GM18511 (cell line): Measurements from ENCODE around the gene PSMC3.

Source experiments
- ATAC-seq: cut with Tn5 transposase; IDR thresholded peaks from one replicate; pipeline ENCODE4 v1.9.1; 2021; ENCODE audit warnings: mild to moderate bottlenecking, moderate library complexity; ENCODE audit not compliant: unreplicated experiment

Gene PSMC3

GRCh38 chr11:47413908-47414684 lies 12.1 kb downstream of the PSMC3 start:
- no peak for ATAC-seq

DNA sequence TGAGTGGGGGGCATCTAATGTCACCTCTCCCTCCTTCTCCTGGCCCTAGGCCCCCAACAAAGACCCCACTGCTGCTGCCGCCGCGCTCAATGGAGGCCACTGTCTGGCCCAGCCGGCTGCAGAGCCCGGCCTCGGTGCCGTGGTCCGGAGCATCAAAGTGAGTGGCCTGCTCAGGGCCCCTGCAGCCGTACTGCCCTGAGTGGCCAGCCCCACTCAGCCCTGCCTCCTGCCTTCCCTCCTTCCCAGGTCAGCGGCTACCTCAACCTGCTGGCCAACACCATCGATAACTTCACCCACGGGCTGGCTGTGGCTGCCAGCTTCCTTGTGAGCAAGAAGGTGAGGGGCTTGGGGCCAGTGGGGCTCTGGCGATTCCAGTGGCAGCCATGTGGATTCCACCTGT lies 12.9 kb downstream of the PSMC3 start:
- ATAC-seq, result no peak

- no peak for ATAC-seq
These were observed 14.1 kb downstream of the PSMC3 start for GRCh38 chr11:47411884-47412746.

DNA sequence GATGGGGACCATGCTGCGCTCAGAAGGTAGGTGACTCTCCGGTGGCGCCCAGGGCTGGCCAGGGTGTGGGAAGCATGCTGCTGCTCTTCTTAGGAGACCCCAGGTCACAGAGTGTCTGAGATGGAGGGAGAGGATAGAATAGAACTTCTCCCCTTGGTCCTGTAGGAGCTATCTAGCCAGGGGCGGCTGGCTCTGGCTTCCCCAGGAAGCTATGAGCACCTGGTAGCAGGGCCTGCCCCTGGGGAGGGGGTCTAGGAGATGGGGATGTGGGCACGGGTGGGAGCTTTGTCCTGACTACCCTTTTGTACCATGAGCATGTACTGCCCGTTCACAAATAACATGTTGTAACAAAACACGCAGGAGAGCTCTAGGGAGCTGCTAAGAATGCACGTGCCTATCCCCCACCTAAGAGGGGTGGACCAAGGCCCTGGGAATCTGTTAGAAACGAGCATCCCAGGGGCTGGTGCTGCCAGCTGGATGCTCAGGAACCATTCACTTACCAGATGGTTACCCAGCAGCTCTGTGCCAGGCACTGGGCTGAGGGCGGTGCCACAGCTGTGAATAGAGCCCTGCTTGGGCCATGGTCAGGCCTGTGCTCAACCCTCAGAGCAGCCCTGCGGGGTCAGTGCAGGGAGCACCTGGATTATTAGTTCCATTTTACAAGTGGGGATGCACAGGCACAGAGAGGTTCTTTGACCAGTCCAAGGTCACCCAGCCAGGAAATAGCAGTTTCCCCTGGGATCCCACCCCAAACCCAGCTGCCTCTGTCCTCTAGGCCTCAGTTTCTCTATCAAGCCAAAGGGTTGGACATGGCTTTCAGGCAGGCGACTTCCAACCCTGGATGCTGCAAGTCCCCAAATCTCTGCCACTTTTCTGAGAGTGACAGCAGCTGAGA lies 15.6 kb downstream of the PSMC3 start:
- ATAC-seq, result no peak

DNA sequence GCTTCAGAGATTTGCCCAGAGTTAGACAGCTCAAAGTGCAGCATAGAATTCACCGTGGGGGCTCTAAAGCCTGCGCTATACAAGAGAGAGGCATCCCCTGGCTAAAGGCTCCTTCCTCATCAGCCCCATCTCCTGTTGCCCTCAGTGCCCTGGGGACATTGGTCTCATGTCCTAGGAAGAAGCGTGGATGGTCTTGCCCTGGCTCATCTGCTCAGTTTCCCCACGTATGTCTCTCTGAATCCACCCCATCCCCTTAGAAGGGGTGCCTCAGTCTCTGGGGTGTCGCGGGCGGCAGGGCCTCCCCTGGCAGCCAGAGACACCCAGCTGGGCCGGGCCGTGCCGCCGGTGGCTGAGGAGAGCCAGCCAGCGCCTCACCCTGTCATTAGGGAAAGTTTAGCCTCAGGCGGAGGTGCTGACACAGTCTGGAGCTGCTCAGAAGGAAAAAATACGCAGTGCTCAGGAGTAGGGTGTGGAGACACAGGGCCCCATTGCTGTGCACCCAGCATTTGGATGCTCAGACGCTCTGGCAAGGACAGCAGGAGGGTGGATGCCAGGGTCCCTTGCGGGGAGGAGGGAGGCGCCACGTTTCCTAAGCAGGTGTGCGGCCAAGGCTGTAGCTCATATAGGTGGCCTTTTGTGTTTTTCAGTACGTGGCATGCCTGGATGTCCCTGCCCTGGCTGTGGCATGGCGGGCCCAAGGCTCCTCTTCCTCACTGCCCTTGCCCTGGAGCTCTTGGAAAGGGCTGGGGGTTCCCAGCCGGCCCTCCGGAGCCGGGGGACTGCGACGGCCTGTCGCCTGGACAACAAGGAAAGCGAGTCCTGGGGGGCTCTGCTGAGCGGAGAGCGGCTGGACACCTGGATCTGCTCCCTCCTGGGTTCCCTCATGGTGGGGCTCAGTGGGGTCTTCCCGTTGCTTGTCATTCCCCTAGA lies 16.5 kb downstream of the PSMC3 start:
- no peak for ATAC-seq

DNA sequence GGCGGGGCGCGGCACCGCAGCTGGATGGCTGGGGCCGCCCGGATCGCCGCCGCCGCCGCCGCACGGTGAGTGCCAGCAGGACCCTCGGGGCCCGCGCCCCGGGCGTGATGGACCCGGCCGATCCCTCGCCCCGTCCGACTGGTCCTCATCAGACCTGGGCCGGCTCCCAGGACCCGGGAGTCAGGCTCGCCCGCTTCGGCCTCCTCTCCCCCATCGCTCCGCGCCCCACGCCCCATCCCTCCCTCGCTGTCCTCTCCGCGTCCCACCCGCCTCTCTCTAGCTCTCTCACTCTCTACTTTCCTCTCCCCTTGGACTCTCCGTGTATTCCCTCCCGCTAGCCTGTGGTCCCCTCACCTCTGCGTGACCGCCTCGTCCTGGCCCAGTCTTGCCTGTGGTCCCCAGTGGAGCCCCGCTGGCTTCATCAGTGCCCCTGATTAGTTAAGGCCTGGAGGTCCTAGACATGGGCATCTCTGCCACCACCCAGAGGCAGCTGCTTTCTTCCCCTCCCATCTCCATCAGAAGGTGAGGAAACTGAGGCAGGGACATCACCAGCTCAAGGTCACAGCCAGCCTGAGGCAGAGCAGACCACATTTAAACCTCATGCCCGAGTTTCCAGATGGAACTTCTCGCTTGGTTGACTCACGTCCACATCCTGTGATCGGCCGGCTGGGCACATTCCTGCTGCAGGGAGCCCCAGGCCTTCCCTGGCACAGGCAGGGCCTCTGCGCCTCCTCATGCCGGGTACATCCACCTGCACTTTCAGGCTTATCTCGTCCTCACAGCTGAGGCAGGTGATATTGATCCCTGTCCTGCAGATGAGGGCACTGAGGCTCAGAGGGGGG lies 17.4 kb downstream of the PSMC3 start:
- ATAC-seq, result no peak

DNA sequence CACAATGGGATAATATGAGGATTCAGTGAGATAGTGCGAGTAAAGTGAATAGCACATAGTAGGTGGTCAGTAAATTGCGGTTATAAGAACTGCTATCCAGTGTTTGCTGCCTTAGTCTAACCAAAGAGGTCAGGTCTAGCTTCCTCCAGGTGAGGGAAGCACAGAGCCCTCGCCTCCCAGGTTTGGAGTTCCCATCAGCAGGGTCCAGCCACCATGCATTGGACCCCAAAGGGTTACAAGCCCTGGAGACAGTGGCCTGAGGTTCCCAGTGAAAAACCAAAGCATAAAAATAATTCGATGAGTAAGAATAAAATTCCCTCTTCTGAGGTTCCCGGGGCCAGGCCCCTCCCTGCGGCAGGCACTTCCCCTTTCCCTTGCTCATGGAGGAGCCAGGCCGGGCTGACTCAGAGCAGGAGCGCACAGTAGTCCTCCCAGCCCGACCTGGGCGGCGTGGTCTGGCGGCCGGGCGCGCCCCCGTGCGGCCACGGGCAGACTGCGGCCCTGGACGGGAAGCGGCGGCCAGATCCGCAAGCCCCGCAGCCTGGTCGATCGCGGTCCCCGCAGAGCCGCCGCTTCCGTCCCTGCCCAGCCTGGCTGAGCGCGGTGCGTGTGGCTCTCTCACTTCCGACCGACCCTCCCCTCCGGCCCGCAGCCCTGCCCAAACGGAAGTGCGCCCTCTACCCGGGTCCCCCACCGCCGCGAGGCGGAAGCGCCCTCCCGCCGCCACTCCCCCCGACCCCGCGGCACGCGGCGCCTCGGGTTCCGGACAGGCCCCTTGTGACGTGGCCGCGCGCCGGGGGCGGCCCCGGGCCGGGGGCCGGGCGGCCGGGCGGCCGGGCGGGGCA lies 18.3 kb downstream of the PSMC3 start, which contains the start of gene SLC39A13:
Gene SLC39A13 (plus strand): TSS at position 845 of the 845 bp plus-strand sequence. CDS start 1,505 bp downstream, outside the sequence.
- peak; percentile 88 for ATAC-seq

DNA sequence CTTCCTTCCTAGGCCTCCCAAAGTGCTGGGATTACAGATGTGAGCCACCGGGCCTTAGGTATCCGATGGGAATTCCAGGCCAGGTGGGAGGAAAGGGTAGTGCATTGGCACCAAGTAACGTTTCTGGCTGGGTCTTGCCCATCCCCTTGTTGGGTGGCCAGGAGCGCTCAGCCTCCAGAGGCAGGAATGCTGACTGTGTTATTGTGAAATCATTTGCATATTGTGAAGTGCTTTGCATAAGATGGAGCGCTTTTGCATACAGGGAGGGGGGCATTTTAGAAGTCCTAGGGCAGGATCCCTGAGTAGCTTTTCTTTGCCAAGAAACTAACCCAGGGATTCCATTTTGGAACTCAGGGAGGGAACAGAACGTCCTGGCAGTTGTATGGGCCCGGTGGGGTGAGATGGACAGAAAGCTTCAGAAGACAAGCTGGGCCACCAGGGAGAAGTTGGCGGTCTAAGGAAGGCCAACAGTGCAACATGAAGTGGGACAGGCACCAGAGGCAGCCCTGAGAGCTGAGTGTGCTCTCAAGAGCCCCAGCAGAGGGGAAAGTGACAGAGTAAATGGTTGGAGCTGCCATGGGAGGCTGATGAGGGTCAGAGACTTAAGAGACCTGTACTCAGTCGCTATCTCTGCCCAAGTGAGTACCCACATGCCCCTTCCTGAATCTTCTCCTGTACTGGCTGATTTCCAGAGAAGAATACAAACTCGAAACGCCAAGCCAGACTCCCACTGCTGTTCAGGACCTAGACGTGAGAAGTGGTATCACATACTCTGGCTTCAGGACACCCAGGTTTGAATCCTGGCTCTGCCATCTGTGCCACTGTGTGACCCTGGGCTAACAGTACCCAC lies 19.1 kb downstream of the PSMC3 start:
- no peak for ATAC-seq

DNA sequence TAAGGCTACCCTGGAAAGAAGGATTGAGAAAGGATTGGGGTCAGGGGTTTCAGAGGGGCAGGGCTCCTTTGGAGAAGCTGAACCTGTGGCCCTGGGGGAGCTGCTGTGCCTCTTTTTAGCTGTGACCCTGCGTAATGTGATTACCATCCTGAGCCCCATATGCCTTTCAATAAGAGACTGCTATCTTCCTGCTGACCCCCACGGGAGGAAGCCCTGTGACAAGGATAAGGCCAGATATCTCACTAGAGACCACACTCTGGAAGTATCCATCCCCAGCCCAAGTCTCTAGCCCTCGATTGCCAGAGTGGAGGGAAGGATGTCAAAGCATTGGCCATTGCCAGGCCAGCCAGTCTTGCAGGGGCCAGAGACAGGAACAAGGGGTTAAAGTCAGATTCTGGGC lies 22.7 kb downstream of the PSMC3 start:
- ATAC-seq, result no peak

GRCh38 chr11:47403135-47403534 lies 23.1 kb downstream of the PSMC3 start:
- ATAC-seq, result no peak

DNA sequence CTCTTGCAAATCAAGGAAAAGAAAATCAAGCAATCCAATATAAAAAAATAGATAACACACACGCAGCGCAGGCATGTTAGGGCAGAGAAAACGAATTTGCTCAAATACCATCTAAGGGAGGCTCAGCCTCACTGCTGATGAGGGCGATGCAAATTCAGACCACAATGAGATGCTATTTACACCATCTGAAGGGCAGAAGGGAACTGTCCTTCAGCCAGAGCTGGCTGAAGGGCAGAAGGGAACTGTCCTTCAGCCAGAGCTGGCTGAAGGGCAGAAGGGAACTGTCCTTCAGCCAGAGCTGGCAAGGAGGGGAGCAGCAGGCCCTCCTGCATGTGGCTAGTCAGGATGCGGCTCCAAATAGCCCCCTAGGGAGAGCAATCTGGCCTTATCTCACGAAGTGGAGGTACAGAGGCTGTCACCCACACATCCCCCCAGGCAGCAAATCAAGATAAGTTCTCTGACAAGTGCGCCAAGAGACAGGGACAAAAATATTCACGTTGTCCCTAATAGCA lies 25.4 kb downstream of the PSMC3 start:
- peak; percentile 77 for ATAC-seq

- ATAC-seq, result peak; percentile 63
These were observed 26.1 kb downstream of the PSMC3 start for GRCh38 chr11:47399860-47400767.

GRCh38 chr11:47398551-47398950 lies 27.7 kb downstream of the PSMC3 start:
- no peak for ATAC-seq

- ATAC-seq, result no peak
These were observed 28.2 kb downstream of the PSMC3 start for GRCh38 chr11:47398011-47398410.

DNA sequence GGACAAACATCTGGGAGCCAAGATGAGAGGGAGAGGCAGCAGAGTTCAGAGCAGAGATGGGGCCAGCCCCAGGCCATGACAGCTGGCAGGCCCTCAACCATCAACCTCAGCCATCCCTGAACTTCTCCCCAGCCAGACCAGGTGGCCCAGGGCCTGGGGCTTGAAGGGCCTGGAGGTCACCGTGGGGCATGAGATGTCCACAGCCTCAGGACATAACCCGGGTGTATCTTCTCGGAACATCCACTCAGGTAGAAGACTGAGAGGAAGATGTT lies 30.3 kb downstream of the PSMC3 start:
- no peak for ATAC-seq
